ENCODE measurements around the gene COL23A1. TPM values are rescaled to one million over a fixed set of nuclear protein-coding genes. Genes with fewer than 3 reads are reported as not detected.

Gene COL23A1
- total RNA-seq, 2 experiments from 2014 or later: 0.21 to 0.22 TPM

GRCh38 chr5:178365501-178366440 is 224.4 kb downstream of the COL23A1 start:
- no peak overlapping the region for H3K4me3 Mint-ChIP-seq
- no peaks in the 10 kb centered on the region for H3K36me3 Mint-ChIP-seq
- no peaks in the 10 kb centered on the region for H3K4me1 Mint-ChIP-seq
- H3K9me3 Mint-ChIP-seq: peaks cover 1% of the 10 kb centered on the region
- H3K27me3 Mint-ChIP-seq: no peaks in the 10 kb centered on the region
- no peak for DNase-seq
- H3K27ac Mint-ChIP-seq: no peak overlapping the region

DNA sequence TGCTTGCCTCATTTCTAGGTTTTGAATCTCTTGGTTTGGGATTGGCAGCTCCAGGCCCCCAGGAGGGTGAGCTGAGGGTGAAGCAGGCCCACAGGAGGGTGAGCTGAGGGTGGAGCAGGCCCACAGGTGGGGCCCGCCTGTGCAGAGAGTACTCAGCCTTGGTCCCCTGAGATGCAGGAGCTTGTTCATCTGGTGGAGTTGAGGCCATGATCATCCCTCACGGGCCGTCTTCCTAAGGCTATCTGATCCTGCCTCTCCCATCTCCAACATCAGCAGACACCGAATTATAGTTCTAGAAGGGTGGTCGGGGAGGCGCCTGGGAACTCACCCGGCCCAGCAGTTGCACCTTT is 225.9 kb downstream of the COL23A1 start:
- no peaks in the 10 kb centered on the region for H3K36me3 Mint-ChIP-seq
- no peaks in the 10 kb centered on the region for H3K9me3 Mint-ChIP-seq
- no peaks in the 10 kb centered on the region for H3K27me3 Mint-ChIP-seq
- DNase-seq: no peak
- H3K4me3 Mint-ChIP-seq: no peak overlapping the region
- no peak overlapping the region for H3K27ac Mint-ChIP-seq
- H3K4me1 Mint-ChIP-seq: no peaks in the 10 kb centered on the region

DNA sequence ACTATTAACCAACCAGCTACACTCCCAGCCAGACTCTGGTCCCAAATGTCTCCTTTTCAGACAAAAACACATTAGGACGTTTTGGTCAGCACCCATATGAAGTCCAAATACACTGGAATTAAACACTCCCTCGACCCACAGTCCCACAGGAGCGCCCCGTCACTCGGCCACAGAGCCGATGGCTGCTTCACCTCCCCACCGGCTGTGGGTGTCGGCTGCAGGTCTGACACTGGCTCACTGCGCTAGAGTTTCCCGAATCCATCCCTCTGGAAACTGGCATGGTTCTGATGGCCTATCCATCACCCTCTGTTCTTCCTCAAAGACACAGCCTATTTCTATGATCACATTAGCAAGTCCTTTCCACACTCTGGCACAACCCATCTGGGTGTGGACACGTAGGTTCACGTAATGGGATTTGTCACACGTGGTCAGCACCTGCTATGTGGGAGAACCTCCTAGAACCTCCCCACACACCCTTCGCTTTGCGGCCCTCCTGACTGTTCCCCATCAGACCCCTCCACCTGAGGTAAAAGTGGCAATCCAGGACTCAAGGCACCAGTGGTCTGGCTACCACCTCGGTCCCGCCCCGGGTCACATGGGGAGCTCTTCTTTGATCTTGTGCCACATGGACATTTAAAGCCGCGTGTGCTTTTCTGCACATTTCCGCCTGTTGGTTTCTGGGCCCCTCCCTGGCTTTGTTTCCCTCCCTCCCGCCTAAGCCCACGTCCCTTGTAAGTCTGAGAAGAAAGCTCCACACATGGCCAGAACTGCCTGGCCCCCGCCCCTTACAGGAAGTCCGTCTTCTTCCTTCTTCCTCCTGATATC is 226.5 kb downstream of the COL23A1 start:
- no peak for DNase-seq
- Mint-ChIP-seq H3K27me3 (no peaks in the 10 kb centered on the region), H3K4me3 (no peak overlapping the region), H3K27ac (no peak overlapping the region), H3K4me1 (no peaks in the 10 kb centered on the region), H3K36me3 (no peaks in the 10 kb centered on the region), H3K9me3 (no peaks in the 10 kb centered on the region)

DNA sequence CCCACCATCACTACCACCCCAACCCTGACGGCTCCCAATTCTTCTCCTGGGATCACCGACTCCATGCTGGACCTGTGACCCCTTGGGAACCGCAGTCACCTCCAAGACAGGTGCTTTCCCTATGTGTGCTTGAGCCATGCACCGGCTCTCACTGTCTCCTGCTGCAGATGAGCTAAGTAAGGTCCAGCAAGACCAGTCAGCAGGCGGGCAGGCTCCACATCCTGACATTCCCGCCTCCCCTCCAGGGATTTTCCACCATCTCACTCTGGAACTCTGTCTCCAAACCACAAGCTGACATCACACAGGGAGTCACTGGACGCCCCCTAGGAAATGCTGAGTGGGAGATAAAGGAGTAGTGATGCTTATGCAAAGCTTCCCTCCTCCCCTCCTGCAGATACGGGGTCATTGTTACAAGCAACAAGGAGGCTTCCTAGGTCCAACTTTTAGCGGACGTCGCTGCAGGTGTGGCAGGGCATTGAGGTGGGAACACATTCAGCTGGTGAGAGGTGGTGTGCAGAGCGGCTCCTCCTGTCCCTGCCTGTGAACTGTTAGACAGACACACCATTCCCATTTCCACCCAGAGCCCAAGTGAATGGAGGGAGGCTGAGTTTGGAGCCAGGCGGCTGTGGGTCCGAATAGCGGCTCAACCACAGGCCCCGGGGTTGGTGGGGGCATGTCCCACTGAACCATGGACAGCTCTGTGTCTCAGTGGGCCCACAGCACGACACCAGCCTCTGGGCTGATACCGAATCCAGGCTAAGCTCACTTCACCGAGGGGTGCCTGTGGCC is 228.3 kb downstream of the COL23A1 start:
- Mint-ChIP-seq H3K27ac (no peak overlapping the region), H3K36me3 (no peaks in the 10 kb centered on the region), H3K4me3 (no peak overlapping the region), H3K9me3 (no peaks in the 10 kb centered on the region), H3K27me3 (peaks cover 8% of the 10 kb centered on the region), H3K4me1 (no peaks in the 10 kb centered on the region)
- DNase-seq: no peak

DNA sequence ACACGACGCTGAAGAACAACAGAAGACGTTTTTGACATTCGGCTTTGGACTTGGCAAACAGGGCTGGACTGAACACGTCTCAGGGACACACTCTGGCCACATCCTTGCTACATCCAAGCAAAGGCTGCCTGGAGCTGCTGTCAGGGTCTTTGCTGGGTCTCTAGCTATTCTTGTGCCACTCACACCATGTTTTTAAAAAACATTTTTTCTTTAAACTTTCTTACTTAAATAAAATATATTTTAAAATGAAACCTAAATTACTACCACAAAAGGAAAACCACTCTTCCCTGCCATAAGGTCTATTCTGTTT is 229.3 kb downstream of the COL23A1 start:
- H3K36me3 Mint-ChIP-seq: no peaks in the 10 kb centered on the region
- H3K4me1 Mint-ChIP-seq: no peaks in the 10 kb centered on the region
- H3K27ac Mint-ChIP-seq: no peak overlapping the region
- no peak for DNase-seq
- H3K9me3 Mint-ChIP-seq: no peaks in the 10 kb centered on the region
- no peak overlapping the region for H3K4me3 Mint-ChIP-seq
- H3K27me3 Mint-ChIP-seq: peaks cover 15% of the 10 kb centered on the region

DNA sequence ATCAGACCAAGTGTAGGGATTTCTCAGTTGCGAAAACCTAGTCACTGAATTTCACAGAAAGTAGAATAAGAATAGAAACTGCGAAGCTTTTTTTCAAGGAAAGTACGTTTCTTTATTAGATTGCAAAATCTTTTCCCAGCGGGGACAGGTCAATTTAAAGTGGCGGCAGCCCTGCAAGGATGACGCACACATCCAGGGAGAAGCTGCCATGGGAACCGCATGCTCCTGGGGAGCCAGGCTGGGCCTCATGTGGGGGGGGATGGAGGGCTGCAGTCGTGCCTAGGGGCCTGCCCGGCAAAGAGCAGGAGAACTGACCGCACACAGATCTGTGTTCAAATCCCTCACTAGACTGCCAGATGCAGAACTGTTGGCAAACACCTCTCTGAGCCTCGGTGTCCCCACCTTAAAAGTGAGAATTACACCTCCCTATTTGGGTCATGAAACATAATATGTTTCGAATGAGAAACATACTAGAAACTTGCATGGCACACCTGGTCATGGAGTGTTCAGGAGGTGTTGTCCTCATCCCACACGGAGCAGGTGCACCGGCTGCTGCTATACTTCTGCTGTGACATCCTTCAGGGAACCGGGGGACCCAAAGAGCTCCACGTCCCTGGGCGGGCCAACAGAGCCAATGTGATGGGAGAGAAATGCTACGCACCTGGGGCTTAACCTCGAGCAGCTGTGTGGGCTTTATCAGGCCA is 229.8 kb downstream of the COL23A1 start:
- H3K27me3 Mint-ChIP-seq: peaks cover 20% of the 10 kb centered on the region
- no peaks in the 10 kb centered on the region for H3K36me3 Mint-ChIP-seq
- no peak overlapping the region for H3K4me3 Mint-ChIP-seq
- DNase-seq: no peak
- H3K27ac Mint-ChIP-seq: no peak overlapping the region
- H3K9me3 Mint-ChIP-seq: no peaks in the 10 kb centered on the region
- H3K4me1 Mint-ChIP-seq: no peaks in the 10 kb centered on the region

DNA sequence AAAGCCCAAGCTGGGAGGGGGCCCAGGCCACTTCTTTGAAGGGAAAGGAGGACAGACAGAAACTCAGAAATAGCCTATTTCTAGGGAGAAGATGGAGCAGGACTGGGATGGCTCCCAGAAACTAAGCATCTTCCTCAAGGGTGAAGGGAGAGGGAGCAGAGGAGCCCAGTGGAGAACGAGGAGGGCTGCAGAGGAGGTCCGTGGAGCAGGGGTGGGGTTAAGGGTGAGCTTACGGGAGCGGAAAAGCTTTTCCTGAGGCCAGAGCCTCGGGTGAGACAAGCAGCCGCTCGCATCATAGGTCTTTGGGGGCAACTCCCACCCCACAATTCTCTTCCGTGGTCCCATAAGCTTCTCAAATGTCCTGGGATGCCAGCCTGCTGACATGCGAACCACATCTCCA is 230.5 kb downstream of the COL23A1 start:
- Mint-ChIP-seq H3K4me1 (no peaks in the 10 kb centered on the region), H3K27me3 (peaks cover 20% of the 10 kb centered on the region), H3K4me3 (no peak overlapping the region), H3K36me3 (no peaks in the 10 kb centered on the region), H3K9me3 (no peaks in the 10 kb centered on the region), H3K27ac (no peak overlapping the region)
- no peak for DNase-seq

- no peak for DNase-seq
- H3K4me3 Mint-ChIP-seq: no peak overlapping the region
- H3K4me1 Mint-ChIP-seq: no peaks in the 10 kb centered on the region
- no peak overlapping the region for H3K27ac Mint-ChIP-seq
- H3K36me3 Mint-ChIP-seq: no peaks in the 10 kb centered on the region
- no peaks in the 10 kb centered on the region for H3K9me3 Mint-ChIP-seq
- peaks cover 20% of the 10 kb centered on the region for H3K27me3 Mint-ChIP-seq
These were observed 232.5 kb downstream of the COL23A1 start for GRCh38 chr5:178357678-178358077.

DNA sequence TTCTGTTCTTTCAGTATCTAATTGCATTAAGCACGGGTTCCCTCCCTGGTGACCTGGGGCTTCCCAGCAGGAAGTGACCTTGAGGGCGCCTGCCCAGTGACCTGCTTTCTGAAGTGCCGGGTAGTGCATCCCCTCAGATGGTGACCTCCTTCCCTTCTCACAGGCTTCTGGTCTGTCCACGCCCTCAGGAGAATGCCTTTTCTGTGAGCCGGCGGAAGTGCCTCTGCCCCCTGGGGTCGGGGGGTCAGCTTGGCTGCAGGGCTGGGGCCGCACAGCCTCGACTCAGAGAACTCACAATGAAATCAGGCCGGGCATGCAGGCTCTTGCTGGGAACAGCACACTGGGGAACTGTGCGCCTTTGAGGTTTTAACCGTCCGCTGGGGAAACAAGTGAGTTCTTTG is 233.1 kb downstream of the COL23A1 start:
- Mint-ChIP-seq H3K36me3 (no peaks in the 10 kb centered on the region), H3K27ac (no peak overlapping the region), H3K27me3 (peaks cover 20% of the 10 kb centered on the region), H3K4me3 (no peak overlapping the region), H3K4me1 (no peaks in the 10 kb centered on the region), H3K9me3 (no peaks in the 10 kb centered on the region)
- DNase-seq: no peak

- H3K27ac Mint-ChIP-seq: no peak overlapping the region
- H3K36me3 Mint-ChIP-seq: no peaks in the 10 kb centered on the region
- no peak overlapping the region for H3K4me3 Mint-ChIP-seq
- H3K9me3 Mint-ChIP-seq: no peaks in the 10 kb centered on the region
- H3K4me1 Mint-ChIP-seq: no peaks in the 10 kb centered on the region
- peaks cover 20% of the 10 kb centered on the region for H3K27me3 Mint-ChIP-seq
- no peak for DNase-seq
These were observed 233.7 kb downstream of the COL23A1 start for GRCh38 chr5:178356431-178356872.

- Mint-ChIP-seq H3K4me1 (no peaks in the 10 kb centered on the region), H3K27ac (no peak overlapping the region), H3K9me3 (no peaks in the 10 kb centered on the region), H3K4me3 (no peak overlapping the region), H3K36me3 (no peaks in the 10 kb centered on the region), H3K27me3 (peaks cover 20% of the 10 kb centered on the region)
- no peak for DNase-seq
These were observed 234.5 kb downstream of the COL23A1 start for GRCh38 chr5:178355671-178356070.

DNA sequence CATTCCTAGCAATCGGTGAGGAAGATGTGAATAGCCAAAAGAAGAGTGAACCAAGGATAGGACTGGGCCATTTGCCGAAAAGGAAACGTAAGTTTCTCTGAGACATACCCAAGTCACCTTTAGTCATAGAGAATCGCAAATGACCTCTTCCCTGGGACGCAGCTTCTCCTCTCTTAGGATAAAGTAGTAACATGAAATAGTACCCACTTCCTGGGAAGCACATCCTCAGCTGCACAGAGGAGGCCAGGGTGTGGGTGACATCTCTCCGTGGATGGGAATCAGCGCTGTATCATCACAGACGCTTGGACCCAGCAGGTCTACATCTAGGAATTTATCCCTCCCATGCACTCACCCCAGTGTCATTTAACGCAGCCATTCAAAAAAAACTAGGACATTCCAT is 236.7 kb downstream of the COL23A1 start:
- no peaks in the 10 kb centered on the region for H3K9me3 Mint-ChIP-seq
- H3K4me1 Mint-ChIP-seq: no peaks in the 10 kb centered on the region
- no peak for DNase-seq
- H3K27me3 Mint-ChIP-seq: peaks cover 20% of the 10 kb centered on the region
- no peaks in the 10 kb centered on the region for H3K36me3 Mint-ChIP-seq
- no peak overlapping the region for H3K4me3 Mint-ChIP-seq
- no peak overlapping the region for H3K27ac Mint-ChIP-seq

GRCh38 chr5:178352035-178352349 is 238.2 kb downstream of the COL23A1 start:
- no peaks in the 10 kb centered on the region for H3K36me3 Mint-ChIP-seq
- no peak overlapping the region for H3K27ac Mint-ChIP-seq
- no peaks in the 10 kb centered on the region for H3K4me1 Mint-ChIP-seq
- DNase-seq: no peak
- no peaks in the 10 kb centered on the region for H3K9me3 Mint-ChIP-seq
- peaks cover 13% of the 10 kb centered on the region for H3K27me3 Mint-ChIP-seq
- no peak overlapping the region for H3K4me3 Mint-ChIP-seq

DNA sequence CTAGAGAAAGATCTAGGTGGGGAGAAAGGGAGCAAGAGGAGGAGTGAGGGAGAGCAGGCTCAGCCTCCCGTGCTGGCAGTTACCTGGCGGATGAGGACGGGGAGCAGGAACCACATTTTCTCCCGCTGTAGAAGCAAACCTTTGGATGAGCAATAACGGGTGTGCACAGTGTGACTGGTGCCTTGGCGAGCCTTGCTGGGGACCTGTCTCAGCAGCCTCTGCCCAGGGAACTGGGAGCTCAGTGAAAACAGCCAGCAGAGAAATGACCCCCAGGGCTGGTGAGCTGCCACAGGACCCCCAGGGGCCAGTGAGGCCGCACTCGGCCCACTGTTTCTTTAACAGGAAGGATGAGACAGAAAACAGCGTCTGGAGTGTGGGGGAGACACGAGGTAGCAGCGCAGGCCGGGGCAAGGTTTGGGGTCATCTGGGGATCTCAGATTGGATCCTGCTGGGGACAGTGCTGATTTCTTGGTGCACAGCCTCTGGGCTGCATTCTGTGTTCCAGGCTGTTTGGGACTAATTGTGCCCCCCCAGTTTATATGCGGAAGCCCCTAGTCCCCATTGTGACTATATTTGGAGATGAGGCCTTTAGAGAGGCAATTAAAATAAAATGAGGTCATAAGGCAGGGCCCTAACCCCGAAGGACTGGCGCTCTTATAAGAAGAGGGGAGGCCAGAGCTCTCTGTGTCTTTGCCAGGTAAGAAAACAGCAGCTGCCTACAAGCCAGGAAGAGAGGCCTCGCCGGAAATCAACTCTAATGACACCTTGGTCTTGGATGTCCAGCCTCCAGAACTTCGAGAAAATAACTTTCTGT is 238.8 kb downstream of the COL23A1 start:
- Mint-ChIP-seq H3K36me3 (no peaks in the 10 kb centered on the region), H3K27ac (no peak overlapping the region), H3K4me3 (no peak overlapping the region), H3K9me3 (no peaks in the 10 kb centered on the region), H3K27me3 (peaks cover 11% of the 10 kb centered on the region), H3K4me1 (no peaks in the 10 kb centered on the region)
- DNase-seq: no peak

All from activated naive CD8-positive, alpha-beta T cell treated with anti-CD3 and anti-CD28 coated beads for 36 hours (primary cell).